Ishikawa (cell line): Measurements from ENCODE around the gene CABP1.

Experiments
- CEBPB ChIP-seq: IDR thresholded peaks from 2 replicates; pipeline ENCODE4 v1.6.1; 2012
- CREB1 ChIP-seq: IDR thresholded peaks from 2 replicates; pipeline ENCODE4 v1.6.1; 2012; ENCODE audit warnings: low read depth
- EGR1 ChIP-seq: IDR thresholded peaks from 2 replicates; pipeline ENCODE4 v1.6.1; 2012
- EP300 ChIP-seq: IDR thresholded peaks from 2 replicates; pipeline ENCODE4 v1.6.1; 2012; ENCODE audit warnings: borderline replicate concordance
- FOXM1 ChIP-seq: IDR thresholded peaks from 2 replicates; pipeline ENCODE4 v1.6.1; 2012; ENCODE audit warnings: low read depth, borderline replicate concordance
- MAX ChIP-seq: IDR thresholded peaks from 2 replicates; pipeline ENCODE4 v1.6.1; 2012
- NFIC ChIP-seq: IDR thresholded peaks from 2 replicates; pipeline ENCODE4 v1.6.1; 2012
- RAD21 ChIP-seq: IDR thresholded peaks from 2 replicates; pipeline ENCODE4 v1.6.1; 2012; ENCODE audit warnings: low read depth
- REST ChIP-seq: IDR thresholded peaks from 2 replicates; pipeline ENCODE4 v1.6.1; 2012; ENCODE audit warnings: low read depth, mild to moderate bottlenecking
- TAF1 ChIP-seq: IDR thresholded peaks from 2 replicates; pipeline ENCODE4 v1.6.1; 2012; ENCODE audit warnings: low read depth, mild to moderate bottlenecking
- TCF12 ChIP-seq: IDR thresholded peaks from 2 replicates; pipeline ENCODE4 v1.6.1; 2012; ENCODE audit warnings: low read depth
- TEAD4 ChIP-seq: IDR thresholded peaks from 2 replicates; pipeline ENCODE4 v1.6.1; 2012
- USF1 ChIP-seq: IDR thresholded peaks from 2 replicates; pipeline ENCODE4 v1.6.1; 2012
- YY1 ChIP-seq: IDR thresholded peaks from 2 replicates; pipeline ENCODE4 v1.6.1; 2012; ENCODE audit warnings: low read depth
- ZBTB7A ChIP-seq: IDR thresholded peaks from 2 replicates; pipeline ENCODE4 v1.6.1; 2012; ENCODE audit warnings: low read depth

Gene CABP1

GRCh38 chr12:120653611-120654010, 13.2 kb downstream of the CABP1 start:
- TF ChIP-seq CREB1 (no peak), FOXM1 (no peak), ZBTB7A (no peak), CEBPB (no peak), REST (no peak), EP300 (no peak), YY1 (no peak), MAX (no peak), RAD21 (no peak), TEAD4 (no peak), EGR1 (no peak)

GRCh38 chr12:120654656-120655055, 14.2 kb downstream of the CABP1 start:
- TF ChIP-seq EP300 (no peak), TCF12 (no peak), CREB1 (no peak), FOXM1 (no peak)

- TF ChIP-seq USF1 (no peak), NFIC (no peak), FOXM1 (no peak), REST (no peak), TAF1 (no peak), EP300 (no peak), RAD21 (no peak), TCF12 (no peak)
Observed at GRCh38 chr12:120656008-120656407, 15.6 kb downstream of the CABP1 start.

- no peak for TF ChIP-seq FOXM1
- no peak for TF ChIP-seq REST
- no peak for TF ChIP-seq NFIC
- TF ChIP-seq YY1, result no peak
- TF ChIP-seq USF1, result no peak
- no peak for TF ChIP-seq EP300
- no peak for TF ChIP-seq TEAD4
- no peak for TF ChIP-seq CEBPB
- TF ChIP-seq RAD21, result no peak
- TF ChIP-seq EGR1, result no peak
- no peak for TF ChIP-seq TAF1
- TF ChIP-seq TCF12, result no peak
- TF ChIP-seq CREB1, result no peak
- no peak for TF ChIP-seq ZBTB7A
Observed at GRCh38 chr12:120658286-120659150, 18.1 kb downstream of the CABP1 start.

GRCh38 chr12:120659151-120659525, 18.7 kb downstream of the CABP1 start:
- no peak for TF ChIP-seq REST
- TF ChIP-seq FOXM1, result no peak
- TF ChIP-seq MAX, result no peak
- no peak for TF ChIP-seq USF1
- no peak for TF ChIP-seq ZBTB7A
- no peak for TF ChIP-seq RAD21
- no peak for TF ChIP-seq TEAD4
- no peak for TF ChIP-seq CREB1
- no peak for TF ChIP-seq CEBPB
- no peak for TF ChIP-seq NFIC
- TF ChIP-seq EGR1, result no peak
- no peak for TF ChIP-seq TCF12
